HG03135 (cell line): ENCODE data around the gene PLCXD3.
"Not testable (repeated sequence)": the region's sequence is repeated elsewhere in the genome, so short reads cannot be mapped to it uniquely, and the experiment has no call there.

ENCODE experiments used
- ATAC-seq: cut with Tn5 transposase; IDR thresholded peaks from one replicate; pipeline ENCODE4 v1.9.1; 2021; ENCODE audit warnings: mild to moderate bottlenecking, moderate library complexity; ENCODE audit not compliant: unreplicated experiment

Gene PLCXD3

DNA sequence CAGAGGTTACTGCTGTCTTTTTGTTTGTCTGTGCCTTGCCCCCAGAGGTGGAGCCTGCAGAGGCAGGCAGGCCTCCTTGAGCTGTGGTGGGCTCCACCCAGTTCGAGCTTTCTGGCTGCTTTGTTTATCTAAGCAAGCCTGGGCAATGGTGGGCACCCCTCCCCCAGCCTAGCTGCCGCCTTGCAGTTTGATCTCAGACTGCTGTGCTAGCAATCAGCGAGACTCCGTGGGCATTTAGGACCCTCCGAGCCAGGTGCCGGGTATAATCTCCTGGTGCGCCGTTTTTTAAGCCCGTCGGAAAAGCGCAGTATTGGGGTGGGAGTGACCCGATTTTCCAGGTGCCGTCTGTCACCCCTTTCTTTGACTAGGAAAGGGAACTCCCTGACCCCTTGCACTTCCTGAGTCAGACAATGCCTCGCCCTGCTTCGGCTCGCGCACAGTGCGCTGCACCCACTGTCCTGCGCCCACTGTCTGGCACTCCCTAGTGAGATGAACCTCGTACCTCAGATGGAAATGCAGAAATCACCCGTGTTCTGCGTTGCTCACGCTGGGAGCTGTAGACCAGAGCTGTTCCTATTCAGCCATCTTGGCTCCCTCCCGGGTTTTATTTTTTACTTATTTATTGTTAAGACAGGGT is 16.8 kb downstream of the PLCXD3 start:
- not testable (repeated sequence) for ATAC-seq

DNA sequence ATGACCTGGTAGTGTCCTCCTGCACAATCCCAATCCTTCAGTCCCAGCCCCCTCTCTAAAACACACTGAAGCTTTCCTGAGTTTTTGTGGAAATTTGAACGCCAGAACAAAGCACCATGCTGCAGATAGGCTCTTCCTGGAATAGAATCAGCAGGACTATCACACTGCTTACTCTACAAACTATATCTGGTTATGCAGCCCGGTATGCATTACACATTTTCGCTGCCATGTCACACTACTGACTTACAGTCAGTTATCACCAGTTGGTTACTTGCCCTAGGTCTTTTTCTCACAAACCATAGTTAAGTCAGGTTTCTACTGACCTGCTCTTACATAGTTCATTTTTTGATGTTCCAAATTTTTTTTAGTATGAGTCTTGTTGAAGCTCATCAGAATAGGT is 24.9 kb downstream of the PLCXD3 start:
- no peak for ATAC-seq

DNA sequence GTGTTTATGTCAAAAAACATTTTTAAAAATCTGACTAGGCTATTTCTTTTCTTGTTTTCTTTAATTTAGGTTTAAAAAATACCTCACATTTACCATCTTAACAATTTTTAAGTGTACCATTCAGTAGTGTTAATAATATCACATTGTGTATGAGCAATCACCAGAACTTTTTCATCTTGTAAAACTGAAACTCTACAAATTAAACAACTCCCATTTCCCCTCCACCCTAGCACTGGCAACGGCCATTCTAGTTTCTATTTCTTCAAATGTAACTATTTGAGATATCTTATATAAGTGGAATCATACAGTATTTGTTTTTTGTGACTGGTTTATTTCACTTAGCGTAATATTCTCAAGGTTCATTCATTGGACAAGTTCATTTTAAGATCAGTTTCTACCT is 27.7 kb downstream of the PLCXD3 start:
- no peak for ATAC-seq

GRCh38 chr5:41482173-41482572 is 28.2 kb downstream of the PLCXD3 start:
- no peak for ATAC-seq

DNA sequence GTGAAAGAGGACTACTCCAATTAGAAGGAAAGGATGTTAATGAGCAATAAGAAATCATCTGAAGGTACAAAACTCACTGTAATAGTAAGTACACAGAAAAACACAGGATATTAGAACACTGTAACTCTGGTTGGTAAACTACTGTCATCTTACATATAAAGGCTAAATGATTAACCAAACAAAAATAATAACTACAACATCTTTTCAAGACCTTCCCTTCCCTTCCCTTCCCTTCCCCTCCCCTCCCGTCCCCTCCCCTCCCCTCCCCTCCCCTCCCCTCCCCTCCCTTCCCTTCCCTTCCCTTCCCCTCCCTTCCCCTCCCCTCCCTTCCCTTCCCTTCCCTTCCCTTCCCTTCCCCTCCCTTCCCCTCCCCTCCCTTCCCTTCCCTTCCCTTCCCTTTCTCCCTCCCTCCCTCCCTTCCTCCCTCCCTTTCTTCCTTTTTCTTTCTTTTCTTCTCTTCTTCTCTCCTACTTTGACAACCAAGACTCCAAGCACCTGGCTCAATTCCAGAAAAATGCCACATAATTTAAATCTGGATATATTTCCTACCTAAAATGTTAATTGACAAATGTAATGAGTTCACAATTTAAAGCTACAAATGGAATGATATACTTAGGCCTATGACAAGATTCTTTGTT is 38.7 kb downstream of the PLCXD3 start:
- not testable (repeated sequence) for ATAC-seq

GRCh38 chr5:41465493-41466171 is 44.8 kb downstream of the PLCXD3 start:
- no peak for ATAC-seq

DNA sequence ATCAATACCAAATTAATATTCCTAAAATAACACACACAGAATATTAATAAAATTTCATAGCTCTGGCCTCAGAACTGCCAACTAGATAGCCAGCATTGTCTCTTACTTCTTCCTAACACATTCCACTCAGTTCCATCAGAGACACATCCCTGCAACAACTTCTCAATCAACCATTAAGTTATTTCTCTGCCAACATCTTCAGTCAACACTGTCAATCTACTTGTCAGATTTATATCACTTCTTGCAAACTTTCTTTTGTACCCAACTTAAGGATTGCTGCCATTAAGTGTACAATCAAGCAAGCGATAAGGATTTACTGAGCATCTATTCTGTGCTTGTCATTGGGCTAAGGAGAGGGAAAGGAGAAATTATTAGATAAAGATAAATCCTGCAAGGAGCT is 50.8 kb downstream of the PLCXD3 start:
- no peak for ATAC-seq

DNA sequence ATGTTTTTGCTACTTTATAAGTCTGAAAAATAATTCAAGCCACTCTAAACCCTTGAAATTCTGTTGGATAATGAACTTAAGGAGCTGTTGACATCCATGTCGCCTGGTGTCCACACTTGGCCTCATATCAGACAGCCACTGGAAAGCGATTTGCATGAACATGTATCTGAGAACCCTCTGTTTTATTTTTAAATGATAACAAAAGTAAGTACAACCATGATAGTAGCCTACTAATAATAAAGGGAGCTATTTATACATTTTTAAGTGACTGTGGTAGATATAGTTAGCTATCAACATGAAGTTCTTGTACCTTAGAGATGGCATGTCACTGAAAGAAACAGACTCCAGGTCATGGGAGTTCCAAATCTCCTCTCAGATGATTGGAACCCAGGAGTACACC is 53.3 kb downstream of the PLCXD3 start:
- no peak for ATAC-seq

GRCh38 chr5:41452506-41452905 is 57.9 kb downstream of the PLCXD3 start:
- ATAC-seq, result no peak

GRCh38 chr5:41447650-41448510 is 62.5 kb downstream of the PLCXD3 start:
- no peak for ATAC-seq

GRCh38 chr5:41445937-41446563 is 64.4 kb downstream of the PLCXD3 start:
- ATAC-seq, result no peak

GRCh38 chr5:41435276-41435675 is 75.1 kb downstream of the PLCXD3 start:
- no peak for ATAC-seq

- ATAC-seq, result no peak
Observed at GRCh38 chr5:41433552-41434181, 76.7 kb downstream of the PLCXD3 start.

- ATAC-seq, result no peak
Observed at GRCh38 chr5:41432481-41433253, 77.7 kb downstream of the PLCXD3 start.

- ATAC-seq, result no peak
Observed at GRCh38 chr5:41427505-41427904, 82.9 kb downstream of the PLCXD3 start.

DNA sequence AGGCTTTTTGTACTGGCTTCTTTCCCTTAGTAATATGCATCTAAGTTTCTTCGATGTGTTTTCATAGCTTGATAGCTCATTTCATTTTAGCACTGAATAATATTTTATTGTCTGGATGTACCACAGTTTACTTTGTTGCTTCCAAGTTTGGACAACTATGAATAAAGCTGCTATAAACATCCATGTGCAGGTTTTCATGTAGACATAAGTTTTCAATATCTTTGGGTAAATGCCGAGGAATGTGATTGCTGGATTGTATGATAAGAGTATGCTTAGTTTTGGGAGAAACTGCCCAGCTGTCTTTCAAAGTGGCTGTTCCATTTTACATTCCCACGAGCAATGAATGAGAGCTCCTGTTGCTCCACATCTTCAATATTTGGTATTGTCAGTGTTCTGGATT is 84.7 kb downstream of the PLCXD3 start:
- no peak for ATAC-seq

GRCh38 chr5:41420492-41421067 is 89.8 kb downstream of the PLCXD3 start:
- no peak for ATAC-seq

DNA sequence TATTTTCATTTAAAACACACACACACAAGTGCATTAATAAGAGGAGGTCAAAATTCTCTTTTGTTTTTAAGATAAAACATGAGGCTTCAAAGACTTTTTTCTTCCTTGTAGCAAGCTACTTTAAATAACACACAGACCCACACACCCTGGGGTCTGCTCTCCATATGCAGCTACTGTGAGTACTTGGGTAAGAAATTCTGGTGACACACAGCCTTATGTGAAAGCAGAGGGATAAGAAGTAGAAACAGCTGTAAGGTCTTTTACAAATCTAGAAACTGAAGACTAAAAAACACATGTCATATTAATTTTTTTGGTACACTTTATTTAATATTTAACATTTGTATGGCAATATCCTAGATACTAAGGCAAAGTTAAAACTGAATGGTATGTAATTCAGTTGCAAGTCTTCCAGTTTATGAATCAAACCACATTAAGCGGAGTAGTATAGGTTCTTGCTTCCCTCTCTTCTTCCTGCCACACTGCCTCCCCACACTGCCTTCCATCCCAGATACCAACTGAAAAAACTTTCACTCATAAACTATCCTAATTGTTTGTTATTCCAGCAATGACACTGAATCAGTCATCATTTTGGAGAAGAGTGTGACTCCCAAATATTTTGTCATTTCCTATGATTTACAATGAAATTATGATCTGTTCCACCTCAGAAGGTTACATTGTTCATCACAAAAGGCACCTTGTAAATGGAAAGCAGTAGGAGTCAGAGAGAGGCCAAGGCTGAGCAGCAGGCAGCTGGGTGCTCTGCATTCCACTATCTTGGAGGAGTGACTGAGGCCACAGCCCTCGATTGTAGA is 92.0 kb downstream of the PLCXD3 start:
- no peak for ATAC-seq
